OCI-LY1 (cell line): ENCODE results near the gene APPBP2.

Source experiments
- H2AFZ ChIP-seq: fragments of 200-600 bp; sonication (generic), shearing (Covaris generic); 2 replicates; pipeline ENCODE4 v1.6.0; 2014; ENCODE audit warnings: antibody characterized with exemption, mild to moderate bottlenecking, low read length
- H3F3A ChIP-seq: fragments of 200-600 bp; sonication (generic), shearing (Covaris generic); 2 replicates; pipeline ENCODE4 v1.6.0; 2014; ENCODE audit warnings: mild to moderate bottlenecking, antibody characterized with exemption, low read length, moderate library complexity; ENCODE audit not compliant: insufficient read depth
- H3K27ac ChIP-seq: fragments of 200-600 bp; sonication (generic); 2 replicates; pipeline ENCODE4 v1.5.1; 2014; ENCODE audit warnings: low read length, mixed run types, mild to moderate bottlenecking, low read depth; ENCODE audit not compliant: poor library complexity, severe bottlenecking
- H3K27me3 ChIP-seq: fragments of 200-600 bp; sonication (generic); 2 replicates; pipeline ENCODE4 v1.6.0; 2014; ENCODE audit warnings: antibody characterized with exemption, mild to moderate bottlenecking, low read length, moderate library complexity; ENCODE audit not compliant: insufficient read depth
- H3K36me3 ChIP-seq: fragments of 200-600 bp; sonication (generic); 2 replicates; pipeline ENCODE4 v1.6.1; 2014; ENCODE audit warnings: mild to moderate bottlenecking, antibody characterized with exemption, low read length, moderate library complexity, mixed read lengths; ENCODE audit not compliant: insufficient read depth
- H3K4me1 ChIP-seq: fragments of 200-600 bp; sonication (generic); 2 replicates; pipeline ENCODE4 v1.5.1; 2014; ENCODE audit warnings: mild to moderate bottlenecking, low read length, moderate library complexity; ENCODE audit not compliant: insufficient read depth, severe bottlenecking
- H3K4me2 ChIP-seq: fragments of 200-600 bp; sonication (generic), shearing (Covaris generic); 2 replicates; pipeline ENCODE4 v1.6.1; 2014; ENCODE audit warnings: low read length
- H3K4me3 ChIP-seq: fragments of 200-600 bp; sonication (generic); 2 replicates; pipeline ENCODE4 v1.5.1; 2014; ENCODE audit warnings: low read length, low read depth, mild to moderate bottlenecking, mixed read lengths; ENCODE audit not compliant: poor library complexity, severe bottlenecking
- H3K79me2 ChIP-seq: fragments of 200-600 bp; shearing (Covaris generic); 2 replicates; pipeline ENCODE4 v1.6.1; 2016; ENCODE audit warnings: mixed run types, low read length, mixed read lengths; ENCODE audit not compliant: insufficient read depth
- H3K9ac ChIP-seq: fragments of 200-600 bp; sonication (generic), shearing (Covaris generic); 2 replicates; pipeline ENCODE4 v1.6.1; 2014; ENCODE audit warnings: mild to moderate bottlenecking, low read length, mixed read lengths
- H3K9me2 ChIP-seq: fragments of 200-600 bp; sonication (generic), shearing (Covaris generic); 2 replicates; pipeline ENCODE4 v1.6.1; 2014; ENCODE audit warnings: low read depth, mild to moderate bottlenecking, low read length, mixed read lengths
- H3K9me3 ChIP-seq: fragments of 200-600 bp; shearing (Covaris generic); 2 replicates; pipeline ENCODE4 v1.6.1; 2014; ENCODE audit warnings: low read length, mixed read lengths
- H4K20me1 ChIP-seq: fragments of 200-600 bp; sonication (generic), shearing (Covaris generic); 2 replicates; pipeline ENCODE4 v1.6.0; 2016; ENCODE audit warnings: mild to moderate bottlenecking, low read length; ENCODE audit not compliant: insufficient read depth
- EZH2 ChIP-seq: fragments of 200-600 bp; sonication (generic), shearing (Covaris generic); IDR thresholded peaks from 2 replicates; pipeline ENCODE4 v1.8.0; 2017; ENCODE audit warnings: borderline replicate concordance, mixed run types, mild to moderate bottlenecking, antibody characterized with exemption, low read length, moderate library complexity, mixed read lengths
- TF ChIP-seq, protein P1 (sequence below): fragments of 200-600 bp; sonication (generic), shearing (Covaris generic); IDR thresholded peaks from 2 replicates; pipeline ENCODE4 v1.5.1; 2017; ENCODE audit warnings: mild to moderate bottlenecking, antibody characterized with exemption, low read length, moderate library complexity, mixed read lengths

APPBP2 gene

DNA sequence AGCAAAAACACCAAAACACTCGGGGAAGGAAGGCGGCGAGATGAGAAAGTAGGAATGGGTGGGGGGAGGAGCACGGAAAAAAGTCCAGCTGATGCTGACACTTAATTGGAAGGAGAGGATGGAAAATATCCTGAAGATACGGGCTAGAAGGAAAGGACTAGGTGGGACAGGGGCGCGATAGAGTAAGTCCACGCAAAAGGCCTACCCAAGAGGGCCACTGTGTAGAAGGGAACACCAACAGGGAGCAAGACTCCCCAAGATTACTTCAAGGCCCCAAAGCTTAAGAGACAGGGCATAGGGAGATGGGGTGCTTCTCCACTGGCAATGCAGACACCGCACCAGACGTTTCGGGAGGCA, 736 bp downstream of the APPBP2 start:
- Histone ChIP-seq H3K9me3 (no peaks in the 10 kb centered on the region), H3K79me2 (peaks cover 52% of the 10 kb centered on the region), H3K27me3 (no peaks in the 10 kb centered on the region), H3K9me2 (no peaks in the 10 kb centered on the region), H3K4me3 (peak overlapping the region; percentile 99), H2AFZ (no peak overlapping the region; the same call in 1 of the 2 replicates), H3F3A (no peaks in the 10 kb centered on the region), H3K4me1 (peaks cover 24% of the 10 kb centered on the region), H3K9ac (peak overlapping the region; percentile 99), H3K36me3 (peaks cover 10% of the 10 kb centered on the region), H3K27ac (peak overlapping the region; percentile 58), H3K4me2 (peak overlapping the region; percentile 99), H4K20me1 (no peaks in the 10 kb centered on the region)
- TF ChIP-seq, protein P1, sequence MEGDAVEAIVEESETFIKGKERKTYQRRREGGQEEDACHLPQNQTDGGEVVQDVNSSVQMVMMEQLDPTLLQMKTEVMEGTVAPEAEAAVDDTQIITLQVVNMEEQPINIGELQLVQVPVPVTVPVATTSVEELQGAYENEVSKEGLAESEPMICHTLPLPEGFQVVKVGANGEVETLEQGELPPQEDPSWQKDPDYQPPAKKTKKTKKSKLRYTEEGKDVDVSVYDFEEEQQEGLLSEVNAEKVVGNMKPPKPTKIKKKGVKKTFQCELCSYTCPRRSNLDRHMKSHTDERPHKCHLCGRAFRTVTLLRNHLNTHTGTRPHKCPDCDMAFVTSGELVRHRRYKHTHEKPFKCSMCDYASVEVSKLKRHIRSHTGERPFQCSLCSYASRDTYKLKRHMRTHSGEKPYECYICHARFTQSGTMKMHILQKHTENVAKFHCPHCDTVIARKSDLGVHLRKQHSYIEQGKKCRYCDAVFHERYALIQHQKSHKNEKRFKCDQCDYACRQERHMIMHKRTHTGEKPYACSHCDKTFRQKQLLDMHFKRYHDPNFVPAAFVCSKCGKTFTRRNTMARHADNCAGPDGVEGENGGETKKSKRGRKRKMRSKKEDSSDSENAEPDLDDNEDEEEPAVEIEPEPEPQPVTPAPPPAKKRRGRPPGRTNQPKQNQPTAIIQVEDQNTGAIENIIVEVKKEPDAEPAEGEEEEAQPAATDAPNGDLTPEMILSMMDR = no peak
- no peak for TF ChIP-seq EZH2

DNA sequence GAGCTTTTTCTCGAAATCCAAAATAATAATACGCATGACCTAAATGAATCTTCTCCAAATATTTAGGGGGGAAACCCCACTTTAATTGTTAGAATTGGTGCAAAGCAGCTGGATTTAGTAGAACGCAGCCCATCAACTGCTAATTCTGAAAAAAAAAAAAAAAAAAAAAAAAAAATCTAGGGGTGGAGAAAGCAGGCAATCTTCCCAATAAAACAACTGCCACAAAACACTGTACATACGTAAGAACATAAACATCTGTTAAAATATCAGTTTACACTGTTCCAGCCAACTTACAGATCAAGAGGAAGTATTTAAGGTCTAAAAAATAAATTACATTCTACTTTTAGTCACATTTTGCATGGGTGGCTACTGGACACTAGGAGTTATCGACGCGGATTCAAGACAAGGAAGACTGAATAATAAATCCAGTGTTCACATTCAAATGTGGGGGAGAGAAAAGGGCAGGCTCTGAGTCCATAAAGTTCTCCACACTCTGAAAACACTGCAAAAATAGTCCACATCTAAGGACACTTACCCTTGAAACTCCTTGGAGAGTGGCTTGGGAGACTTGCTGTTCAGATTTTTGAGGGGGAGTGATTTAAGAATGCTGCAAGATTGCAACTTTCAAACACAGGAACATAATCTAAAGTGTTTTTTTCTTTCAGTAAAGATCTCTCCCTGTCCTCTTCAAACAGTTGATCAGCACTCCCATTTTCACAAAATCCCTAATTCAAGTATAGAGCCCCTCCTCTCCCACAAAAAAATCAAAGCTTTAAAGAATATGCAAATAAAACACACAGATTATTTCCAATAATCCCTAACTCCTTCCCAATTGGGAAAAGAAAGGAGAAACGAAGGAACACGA, 1.3 kb downstream of the APPBP2 start:
- Histone ChIP-seq H4K20me1 (no peaks in the 10 kb centered on the region), H3K27ac (peak overlapping the region; percentile 58), H3K79me2 (peaks cover 52% of the 10 kb centered on the region), H3K4me3 (peak overlapping the region; percentile 99), H3K36me3 (peaks cover 16% of the 10 kb centered on the region), H3K27me3 (no peaks in the 10 kb centered on the region), H3K9ac (peak overlapping the region; percentile 99), H3K4me1 (peaks cover 24% of the 10 kb centered on the region), H2AFZ (no peak overlapping the region), H3F3A (no peaks in the 10 kb centered on the region), H3K9me3 (no peaks in the 10 kb centered on the region), H3K9me2 (no peaks in the 10 kb centered on the region), H3K4me2 (peak overlapping the region; percentile 99)
- TF ChIP-seq EZH2 = no peak
- TF ChIP-seq, protein P1 = no peak

DNA sequence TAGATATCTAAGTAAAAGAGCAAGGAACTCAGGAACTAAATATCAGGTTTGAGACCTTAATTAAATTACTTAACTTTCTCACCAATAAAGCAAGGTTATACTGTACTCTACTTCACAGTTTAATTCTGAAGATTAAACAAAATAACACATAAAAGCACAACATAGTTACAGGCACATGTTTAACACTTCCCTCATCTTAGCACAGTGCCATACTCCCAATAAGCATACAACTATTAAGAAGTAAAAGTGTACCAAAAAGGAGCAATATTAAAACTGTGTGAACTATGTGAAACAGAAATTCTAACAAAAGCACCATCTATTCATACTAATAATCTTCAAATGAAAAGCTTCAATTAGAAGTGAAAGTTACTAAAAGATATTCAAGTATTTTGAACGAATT, 2.2 kb downstream of the APPBP2 start:
- TF ChIP-seq, protein P1 = no peak
- TF ChIP-seq EZH2 = no peak
- H3K27ac ChIP-seq = no peak overlapping the region
- H4K20me1 ChIP-seq = no peaks in the 10 kb centered on the region
- H3K9ac ChIP-seq = peak overlapping the region; percentile 99
- H3K9me3 ChIP-seq = no peaks in the 10 kb centered on the region
- peak overlapping the region; percentile 99 for H3K4me2 ChIP-seq
- H3K4me1 ChIP-seq = peaks cover 24% of the 10 kb centered on the region
- H3K79me2 ChIP-seq = peaks cover 52% of the 10 kb centered on the region
- peaks cover 22% of the 10 kb centered on the region for H3K36me3 ChIP-seq
- H3K4me3 ChIP-seq = peak overlapping the region; percentile 99
- no peaks in the 10 kb centered on the region for H3K27me3 ChIP-seq
- H2AFZ ChIP-seq = no peak overlapping the region
- H3F3A ChIP-seq = no peaks in the 10 kb centered on the region
- H3K9me2 ChIP-seq = no peaks in the 10 kb centered on the region
